NCI-H526 (cell line): ENCODE data around the gene ZNF385C.

ENCODE experiments used
- DNase-seq, 2 experiments: peaks; one replicate each; lab custom pipeline; 2025; lab: John Stamatoyannopoulos, UW

ZNF385C gene

GRCh38 chr17:42107597-42108576 is 9.6 kb upstream of the ZNF385C start:
- peak; percentile 87 to 98 for DNase-seq

DNA sequence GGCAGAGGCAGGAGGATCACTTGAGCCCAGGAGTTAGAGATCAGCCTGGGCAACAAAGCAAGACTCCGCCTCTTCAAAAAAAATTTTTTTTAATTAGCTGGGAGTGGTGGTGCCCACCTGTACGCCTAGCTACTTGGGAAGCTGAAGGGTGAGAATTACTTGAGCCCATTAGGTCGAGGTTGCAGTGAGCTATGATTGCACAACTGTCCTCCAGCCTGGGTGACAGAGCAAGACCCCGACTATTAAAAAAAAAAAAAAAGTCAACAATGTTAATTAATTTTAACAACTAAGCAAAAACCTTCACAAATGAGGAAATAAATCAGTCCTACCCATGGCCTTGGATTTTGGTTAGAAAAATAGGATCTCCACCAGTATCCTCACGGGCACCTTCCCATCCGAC is 8.9 kb upstream of the ZNF385C start:
- no peak for DNase-seq

DNA sequence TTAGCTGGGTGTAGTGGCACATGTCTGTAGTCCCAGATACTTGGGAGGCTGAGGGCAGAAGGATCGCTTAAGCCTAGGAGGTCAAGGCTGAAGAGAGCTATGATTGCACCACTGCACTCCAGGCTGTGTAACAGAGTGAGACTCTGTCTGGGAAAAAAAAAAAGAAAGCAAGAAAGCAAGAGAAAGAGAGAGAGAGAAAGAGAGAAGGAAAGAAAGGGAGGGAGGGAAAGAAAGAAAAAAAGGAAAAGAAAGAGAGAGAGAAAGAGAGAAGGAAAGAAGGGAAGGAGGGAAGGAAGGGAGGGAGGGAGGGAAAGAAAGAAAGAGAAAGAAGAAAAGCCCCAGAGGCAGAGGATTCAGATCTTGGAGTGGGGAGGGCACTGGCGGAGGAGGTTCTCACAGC is 7.7 kb upstream of the ZNF385C start:
- DNase-seq: no peak

DNA sequence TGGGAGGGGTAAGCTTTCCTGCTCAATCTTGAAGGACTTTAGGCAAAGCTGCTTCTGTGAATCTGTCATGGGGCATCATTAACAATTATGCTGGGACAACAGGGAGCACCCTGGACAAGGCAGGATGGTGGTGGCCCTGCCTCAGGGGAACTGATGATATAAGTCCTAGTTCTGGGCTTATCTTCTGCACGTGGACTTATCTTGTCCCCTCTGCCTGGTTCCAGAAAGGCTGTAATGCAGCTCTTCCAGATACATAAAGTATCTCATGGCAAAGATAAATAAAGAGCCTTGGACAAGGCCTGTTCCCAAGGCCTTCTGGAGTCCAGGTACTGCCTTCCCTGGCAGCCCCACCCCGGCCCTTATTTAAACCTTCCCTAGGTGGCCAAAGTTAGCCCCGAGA is 6.0 kb upstream of the ZNF385C start:
- DNase-seq: no peak

GRCh38 chr17:42103221-42103954 is 5.1 kb upstream of the ZNF385C start:
- DNase-seq: peak in 1 of 2 experiments; percentile 37

- DNase-seq: peak; percentile 8 to 61
Measured at GRCh38 chr17:42101513-42102292, 3.4 kb upstream of the ZNF385C start.

GRCh38 chr17:42098730-42099399 is 592 bp upstream of the ZNF385C start:
- DNase-seq: no peak

GRCh38 chr17:42096360-42097111 is 1.7 kb downstream of the ZNF385C start:
- DNase-seq: no peak

DNA sequence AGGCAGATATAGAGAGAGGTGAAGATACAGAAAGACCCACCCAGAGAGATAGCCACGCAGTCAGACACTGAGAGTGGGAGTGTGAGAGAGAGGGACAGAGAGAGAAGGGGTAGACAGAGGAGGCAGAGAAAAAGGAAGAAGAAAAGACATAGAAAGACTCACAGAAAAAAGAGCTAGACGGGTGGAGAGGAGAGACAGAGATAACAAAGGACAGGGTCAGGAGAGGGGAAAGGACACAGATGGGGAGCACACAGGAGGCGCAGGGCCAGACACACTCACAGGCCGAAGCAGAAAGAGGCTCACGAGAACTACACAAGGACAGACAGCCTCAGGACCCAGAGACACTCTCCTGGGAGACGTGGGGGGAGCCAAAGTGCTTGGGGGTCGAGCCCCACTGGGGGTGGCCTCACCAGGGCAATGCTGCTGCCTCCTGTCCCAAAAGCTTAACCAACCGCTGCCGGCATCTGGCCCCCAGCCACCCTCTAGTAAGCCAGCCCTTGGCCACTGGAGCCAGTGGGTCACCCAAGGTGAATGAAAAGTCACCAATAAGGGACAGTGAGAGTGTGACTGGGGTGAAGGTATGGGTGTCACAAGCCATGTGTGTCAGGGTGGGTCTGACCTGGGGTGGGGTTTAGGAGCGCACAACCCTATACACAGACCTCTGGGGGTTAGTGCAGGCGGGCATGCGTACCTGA is 3.8 kb downstream of the ZNF385C start:
- DNase-seq: no peak

DNA sequence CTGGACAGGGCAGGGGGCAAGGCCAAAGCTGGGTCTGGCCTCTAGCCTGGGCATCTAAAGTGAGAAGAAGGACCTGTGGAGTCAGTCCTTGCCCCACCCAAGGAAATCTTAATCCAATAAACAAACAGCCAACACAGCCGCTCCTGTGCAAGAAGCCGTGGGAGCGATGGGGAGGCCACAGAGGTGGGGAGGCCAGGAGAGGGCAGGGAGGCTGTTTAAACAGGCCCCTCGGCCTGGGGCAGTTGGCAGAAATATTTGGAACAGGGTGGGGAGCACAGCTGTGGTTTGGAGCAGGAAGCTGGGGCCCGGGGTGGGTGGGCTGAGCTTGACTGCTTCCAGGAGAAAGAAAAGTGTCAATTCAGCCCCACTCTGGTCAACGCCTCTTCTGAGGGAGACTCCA is 5.3 kb downstream of the ZNF385C start:
- no peak for DNase-seq

GRCh38 chr17:42090964-42091790 is 7.1 kb downstream of the ZNF385C start:
- DNase-seq: no peak

GRCh38 chr17:42088736-42089135 is 9.5 kb downstream of the ZNF385C start:
- DNase-seq: no peak

GRCh38 chr17:42087736-42088705 is 10.3 kb downstream of the ZNF385C start:
- no peak for DNase-seq

DNA sequence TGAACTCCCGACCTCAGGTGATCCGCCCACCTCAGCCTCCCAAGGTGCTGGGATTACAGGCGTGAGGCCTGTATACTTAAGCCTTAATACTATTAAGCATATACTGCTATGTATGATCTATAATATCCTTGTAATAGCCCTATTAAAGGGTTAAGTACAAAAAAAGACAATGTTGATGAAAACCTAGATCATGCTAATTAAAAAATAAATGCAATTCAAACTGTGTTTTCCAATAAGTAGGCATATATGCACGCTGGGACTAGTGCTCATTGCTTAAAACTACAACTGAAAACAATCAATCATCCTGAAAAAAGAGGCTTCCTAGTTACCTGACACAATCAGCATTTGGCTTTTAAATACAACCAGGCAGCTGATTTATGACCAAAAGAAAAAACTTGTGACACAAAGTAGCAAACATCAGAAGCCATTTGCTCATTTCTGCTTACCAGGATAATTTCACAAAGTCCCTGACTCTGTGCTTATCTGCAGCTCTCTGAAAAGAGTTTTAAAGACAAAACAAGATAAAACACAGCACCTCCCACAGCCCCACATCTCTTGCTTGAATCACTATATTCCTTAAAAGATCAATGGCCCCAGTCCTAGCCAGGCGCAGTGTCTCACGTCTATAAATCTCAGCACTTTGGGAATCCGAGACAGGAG is 11.1 kb downstream of the ZNF385C start:
- no peak for DNase-seq

DNA sequence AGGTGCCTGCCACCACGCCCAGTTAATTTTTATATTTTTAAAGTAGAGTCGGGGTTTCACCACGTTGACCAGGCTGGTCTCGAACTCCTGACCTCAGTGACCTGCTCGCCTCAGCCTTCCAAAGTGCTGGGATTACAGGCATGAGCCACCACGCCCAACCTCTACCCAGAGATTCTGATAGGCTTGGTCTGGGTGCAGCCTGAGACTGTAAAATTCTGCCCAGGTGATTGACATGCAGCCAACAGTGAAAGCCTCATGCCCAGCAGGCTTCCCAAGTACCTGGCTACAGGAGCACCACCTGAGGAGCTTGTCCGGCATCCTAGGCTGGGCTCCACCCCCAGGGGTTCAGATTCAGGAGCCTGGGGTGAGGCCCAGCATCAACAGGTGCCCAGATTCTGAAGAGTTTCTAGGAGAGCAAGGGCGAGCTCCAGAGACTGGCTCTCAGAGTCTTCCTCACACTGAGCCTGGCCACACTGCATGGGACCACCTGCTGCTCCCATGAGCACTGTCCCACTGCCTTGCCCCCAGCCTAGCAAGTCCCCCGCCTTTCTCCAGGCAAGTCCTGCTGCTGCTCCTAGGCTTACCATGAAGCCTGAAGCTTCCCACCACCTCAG is 16.6 kb downstream of the ZNF385C start:
- DNase-seq: no peak

GRCh38 chr17:42079541-42079940 is 18.7 kb downstream of the ZNF385C start:
- no peak for DNase-seq

GRCh38 chr17:42078396-42079043 is 19.8 kb downstream of the ZNF385C start:
- no peak for DNase-seq
